IPS DF 4.7 (cell line): ENCODE measurements around the gene MAP4K3.
"Not testable (repeated sequence)": the region's sequence is repeated elsewhere in the genome, so short reads cannot be mapped to it uniquely, and the experiment has no call there.

ENCODE experiments used
- DNase-seq: peaks from one replicate; pipeline ENCODE4 v3.0.0-alpha.2; 2013; ENCODE audit warnings: low spot score; ENCODE audit errors: extremely low read depth

The MAP4K3 gene

GRCh38 chr2:39244241-39244862, 192.7 kb downstream of the MAP4K3 start:
- not testable (repeated sequence) for DNase-seq

GRCh38 chr2:39243469-39244123, 193.5 kb downstream of the MAP4K3 start, which contains the start of gene CDKL4:
Gene CDKL4 (minus strand): TSS chr2:39243970.
- no peak for DNase-seq

GRCh38 chr2:39241588-39241987, 195.5 kb downstream of the MAP4K3 start:
- DNase-seq = no peak

GRCh38 chr2:39240758-39241157, 196.3 kb downstream of the MAP4K3 start:
- DNase-seq = no peak

GRCh38 chr2:39234754-39235153, 202.3 kb downstream of the MAP4K3 start:
- no peak for DNase-seq

- no peak for DNase-seq
Measured at GRCh38 chr2:39232141-39232540, 204.9 kb downstream of the MAP4K3 start.

- no peak for DNase-seq
Measured at GRCh38 chr2:39228413-39229209, 208.5 kb downstream of the MAP4K3 start.

- DNase-seq = no peak
Measured at GRCh38 chr2:39227628-39228412, 209.3 kb downstream of the MAP4K3 start.

GRCh38 chr2:39225567-39225966, 211.5 kb downstream of the MAP4K3 start:
- no peak for DNase-seq

- DNase-seq = no peak
Measured at GRCh38 chr2:39223909-39224308, 213.2 kb downstream of the MAP4K3 start.

GRCh38 chr2:39221459-39221858, 215.6 kb downstream of the MAP4K3 start:
- DNase-seq = no peak

- no peak for DNase-seq
Measured at GRCh38 chr2:39220136-39220535, 216.9 kb downstream of the MAP4K3 start.

GRCh38 chr2:39218391-39218790, 218.7 kb downstream of the MAP4K3 start:
- no peak for DNase-seq

GRCh38 chr2:39217192-39217550, 219.9 kb downstream of the MAP4K3 start:
- no peak for DNase-seq

- DNase-seq = no peak
Measured at GRCh38 chr2:39216346-39217191, 220.5 kb downstream of the MAP4K3 start.

GRCh38 chr2:39215545-39215944, 221.5 kb downstream of the MAP4K3 start:
- DNase-seq = no peak

- DNase-seq = no peak
Measured at GRCh38 chr2:39213015-39213414, 224.1 kb downstream of the MAP4K3 start.

GRCh38 chr2:39210846-39211245, 226.2 kb downstream of the MAP4K3 start:
- DNase-seq = no peak

GRCh38 chr2:39203382-39203781, 233.7 kb downstream of the MAP4K3 start:
- DNase-seq = no peak

- DNase-seq = peak; percentile 66
Measured at GRCh38 chr2:39202639-39203369, 234.3 kb downstream of the MAP4K3 start.
